GM19193 (cell line): ENCODE measurements around the gene TSPEAR.

ENCODE experiments used
- POLR2A ChIP-seq: IDR thresholded peaks from 4 replicates; pipeline ENCODE4 v1.6.1; 2011; ENCODE audit not compliant: insufficient read depth, insufficient read length; ENCODE audit errors: extremely low read depth

The TSPEAR gene

DNA sequence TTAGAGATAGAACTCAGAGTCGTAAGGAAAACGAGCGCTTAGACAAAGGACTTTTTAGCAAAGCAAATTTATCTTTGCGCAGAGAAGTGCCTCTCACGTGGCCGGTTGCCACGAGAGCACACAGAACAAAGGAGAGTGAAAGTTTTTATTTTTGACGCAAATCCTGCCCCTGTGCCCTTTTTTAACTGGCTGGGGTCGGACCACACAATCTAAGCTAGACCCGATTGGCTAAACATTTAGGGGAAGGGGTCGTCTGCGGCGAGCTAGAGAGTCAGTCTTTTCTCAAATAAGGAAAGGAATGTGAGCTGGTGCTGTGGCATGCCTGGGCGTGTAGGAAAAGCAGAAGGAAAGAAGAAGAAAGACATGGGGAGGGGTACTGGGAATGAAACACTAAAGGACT lies 162.4 kb downstream of the TSPEAR start:
- no peak for TF ChIP-seq POLR2A

DNA sequence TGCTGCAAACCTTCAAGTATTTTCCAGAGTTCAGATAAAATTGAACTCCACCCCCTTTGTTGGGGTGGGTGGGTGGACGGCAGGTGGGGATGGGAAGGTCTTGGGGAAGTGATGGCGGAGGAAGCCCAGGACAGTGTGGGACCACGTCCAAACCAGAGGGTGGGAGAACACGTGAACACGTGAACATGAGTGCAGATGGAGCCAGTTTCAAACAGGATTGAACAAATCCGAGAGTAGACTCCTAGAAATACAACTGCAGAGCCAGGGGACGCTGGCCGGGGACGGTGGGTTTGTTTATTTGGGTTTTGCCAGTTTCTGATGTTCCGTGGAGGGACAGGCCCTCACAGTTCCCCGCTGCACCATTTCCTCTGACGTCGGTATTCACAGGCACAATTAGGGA lies 163.0 kb downstream of the TSPEAR start:
- no peak for TF ChIP-seq POLR2A

DNA sequence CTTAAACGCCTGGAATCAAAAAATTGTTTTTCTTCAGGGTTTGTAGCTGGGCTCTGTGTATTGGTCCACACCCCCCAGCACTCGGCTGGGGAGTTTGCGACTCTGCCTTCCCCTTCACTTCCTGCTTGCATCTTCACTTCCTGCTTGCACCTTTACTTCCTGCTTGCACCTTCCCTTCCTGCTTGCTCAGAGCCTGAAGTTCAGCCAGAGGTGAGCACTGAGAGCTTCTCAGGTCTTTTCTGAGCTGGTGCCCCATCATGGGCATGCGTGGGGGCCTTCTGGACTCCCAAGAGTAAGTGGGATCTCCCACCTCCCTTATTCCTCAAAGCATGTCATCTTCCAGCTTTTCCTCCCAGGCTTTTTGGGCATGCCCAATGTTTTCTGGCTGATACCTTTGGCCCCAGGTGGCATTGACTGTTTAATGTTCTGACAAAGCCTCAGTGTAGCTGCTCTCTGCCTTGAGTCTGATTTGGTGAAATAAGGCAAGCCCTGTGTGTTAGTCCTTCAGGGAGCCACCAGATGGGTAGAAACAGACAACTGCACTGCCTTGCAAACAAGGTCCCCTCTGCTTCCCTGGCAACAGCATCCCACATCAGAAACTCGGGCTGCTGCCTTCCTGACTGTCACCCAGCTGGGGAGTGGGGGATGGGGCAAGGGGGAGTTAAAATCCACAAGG lies 163.6 kb downstream of the TSPEAR start:
- TF ChIP-seq POLR2A: no peak

DNA sequence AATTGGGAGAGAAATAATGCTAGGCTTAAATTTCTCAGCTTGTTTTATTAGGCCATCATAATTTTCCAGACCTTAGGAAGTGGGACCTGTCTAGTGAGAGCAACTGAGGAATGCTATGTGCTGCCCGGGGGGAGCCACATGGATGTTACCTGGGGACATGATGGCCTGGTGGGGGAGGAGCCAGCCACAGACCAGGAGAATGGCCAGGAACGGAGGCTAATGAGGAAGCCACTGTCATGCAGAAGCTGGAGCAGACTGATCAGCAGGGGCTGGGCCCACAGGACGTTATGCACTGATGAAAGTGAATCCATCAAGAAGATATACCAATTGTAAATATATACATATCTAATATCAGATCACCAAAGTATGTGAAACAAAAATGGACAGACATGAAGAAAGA lies 166.8 kb downstream of the TSPEAR start:
- no peak for TF ChIP-seq POLR2A

DNA sequence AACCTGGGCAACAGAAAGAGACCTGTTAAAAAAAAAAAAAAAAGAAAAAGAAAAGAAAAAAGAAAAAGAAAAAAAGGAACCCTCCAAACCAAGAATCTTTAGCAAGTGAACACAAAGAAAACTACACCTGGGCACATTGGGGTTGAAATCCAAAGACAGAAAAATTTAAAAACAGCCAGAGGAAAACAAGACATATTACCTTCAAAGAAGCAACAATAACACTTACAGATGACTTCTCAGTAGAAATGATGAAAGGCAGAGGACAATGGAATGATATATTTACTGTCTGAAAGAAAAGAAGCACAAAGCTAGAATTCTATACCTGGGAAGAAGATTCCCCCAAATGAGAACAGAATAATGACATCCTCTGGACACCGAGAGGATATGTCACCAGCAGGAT lies 168.7 kb downstream of the TSPEAR start:
- TF ChIP-seq POLR2A: no peak

DNA sequence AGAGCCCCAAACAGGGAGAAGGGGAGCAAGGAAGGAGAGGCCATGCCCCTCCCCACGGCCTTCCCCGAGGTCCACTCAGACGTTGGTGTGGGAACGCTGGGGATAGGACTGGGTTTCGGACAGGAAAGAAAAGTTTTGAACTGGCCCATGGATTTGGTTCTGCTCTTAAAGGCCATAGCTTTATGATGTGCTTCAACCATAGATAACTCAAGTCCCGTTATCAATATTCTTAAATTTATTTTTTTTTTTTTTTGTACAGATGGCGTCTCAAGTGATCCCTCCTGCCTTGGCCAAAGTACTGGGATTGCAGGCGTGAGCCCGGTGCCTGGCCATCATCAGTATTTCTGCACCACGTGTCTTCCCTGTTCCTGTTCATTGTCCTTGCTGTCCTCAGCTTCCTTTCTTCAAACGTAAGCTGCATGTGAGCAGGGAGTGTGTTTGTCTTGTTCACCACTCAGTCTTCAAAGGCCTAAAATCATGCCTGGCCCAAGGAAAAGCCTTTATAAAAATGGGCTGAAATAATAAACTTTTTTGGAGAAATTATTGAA lies 170.6 kb downstream of the TSPEAR start:
- TF ChIP-seq POLR2A: no peak

DNA sequence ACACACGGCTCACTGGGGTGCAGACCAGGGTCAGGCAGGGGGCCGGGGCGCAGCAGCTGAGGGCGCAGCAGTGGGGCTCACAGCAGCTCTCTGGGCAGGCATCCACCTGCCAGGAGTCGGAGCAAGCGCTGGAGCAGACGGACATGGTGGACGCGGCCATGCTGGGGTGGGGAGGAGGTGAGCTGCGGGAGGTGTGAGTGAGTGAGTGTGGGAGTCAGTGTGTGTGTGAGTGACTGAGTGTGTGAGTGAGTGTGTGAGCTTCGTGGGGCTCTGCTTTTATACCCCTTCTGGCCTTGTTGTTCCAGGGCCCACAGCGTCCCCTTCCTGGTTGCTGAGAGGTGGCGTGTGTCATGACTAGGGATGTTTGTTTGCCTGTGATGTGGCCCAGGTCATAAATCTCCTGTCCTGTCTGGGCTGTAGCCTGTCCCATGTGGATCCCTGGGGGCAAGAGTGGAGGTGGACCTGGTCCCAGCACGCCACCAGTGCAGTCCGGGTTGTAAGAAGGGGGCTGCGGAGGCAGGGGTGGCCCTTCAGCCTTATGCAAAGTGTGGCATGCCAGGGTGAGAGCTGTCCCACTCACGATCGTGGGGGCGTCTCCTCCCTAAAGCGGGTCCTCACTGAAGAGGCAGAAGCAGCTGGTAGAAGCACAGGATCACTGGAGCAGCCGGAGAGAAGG lies 171.2 kb downstream of the TSPEAR start, which contains the start of gene KRTAP10-1:
Gene KRTAP10-1, minus strand, starts transcription at position 205 of the 676 bp plus-strand sequence. Its CDS starts 45 bp downstream, at position 160.
- no peak for TF ChIP-seq POLR2A

DNA sequence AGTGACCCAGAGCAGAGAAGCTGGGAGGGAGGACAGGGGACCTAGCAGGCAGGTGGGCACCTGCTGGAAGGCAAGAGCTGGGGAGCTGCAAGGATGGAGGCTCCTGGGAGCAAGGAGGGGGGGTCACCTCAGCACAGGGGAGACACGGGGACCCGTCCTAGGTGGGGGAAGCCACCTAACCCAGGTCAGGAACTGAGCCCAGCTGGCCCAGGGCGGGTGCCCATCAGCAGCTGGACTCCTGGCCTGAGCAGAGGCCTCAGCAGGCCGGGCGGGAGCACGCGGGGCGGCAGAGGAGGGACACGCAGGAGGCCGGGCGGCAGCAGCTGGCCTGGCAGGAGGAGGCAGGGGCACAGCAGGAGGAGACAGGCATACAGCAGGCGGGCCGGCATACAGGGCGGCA lies 172.3 kb downstream of the TSPEAR start:
- TF ChIP-seq POLR2A: no peak

DNA sequence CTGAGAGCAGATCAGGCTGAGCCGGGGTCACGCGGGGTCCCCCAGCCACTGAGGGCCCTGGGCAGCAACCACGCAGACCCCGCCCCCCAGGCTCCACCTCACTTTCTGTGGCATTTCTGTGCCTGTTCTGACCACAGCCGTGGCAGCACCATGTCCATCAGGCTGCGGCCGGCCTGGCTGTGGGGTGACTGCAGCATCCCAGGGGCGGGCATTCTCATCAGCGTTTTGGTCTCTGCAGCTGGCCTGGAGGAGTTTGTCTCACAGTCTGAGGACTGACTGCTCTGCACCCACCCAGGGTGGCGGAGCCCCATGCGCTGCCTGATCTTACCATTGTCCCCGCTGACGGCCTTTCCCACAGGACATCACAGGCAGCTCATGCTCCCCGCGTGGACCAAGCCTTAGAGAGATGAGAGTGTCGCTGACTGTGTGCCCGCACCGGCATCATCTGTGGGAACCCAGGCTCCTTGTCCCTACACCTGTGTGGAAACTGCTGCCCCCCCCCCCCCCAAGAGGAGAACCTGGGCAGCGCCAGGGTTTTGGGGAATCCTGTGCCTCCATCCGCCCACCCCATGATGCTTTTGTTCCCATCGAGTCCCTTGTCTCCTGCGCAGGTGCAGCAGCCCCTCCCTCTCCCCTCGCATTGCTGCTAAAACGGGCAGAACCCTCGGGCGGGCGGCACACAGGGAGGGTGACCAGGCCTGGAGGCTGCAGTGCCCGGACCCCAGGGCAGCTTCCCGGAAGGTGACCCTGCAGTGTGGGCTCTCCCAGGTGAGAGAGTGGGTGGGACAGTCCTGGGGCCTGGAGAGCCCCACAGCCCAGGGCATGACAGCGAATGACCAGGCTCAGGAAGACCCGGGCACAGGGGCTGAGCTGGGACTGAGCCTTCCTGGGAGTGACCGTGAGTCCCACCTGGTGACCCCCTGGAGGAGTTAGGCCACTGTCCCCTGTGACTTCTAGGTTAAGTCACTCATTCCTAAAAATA lies 173.2 kb downstream of the TSPEAR start:
- TF ChIP-seq POLR2A: no peak

DNA sequence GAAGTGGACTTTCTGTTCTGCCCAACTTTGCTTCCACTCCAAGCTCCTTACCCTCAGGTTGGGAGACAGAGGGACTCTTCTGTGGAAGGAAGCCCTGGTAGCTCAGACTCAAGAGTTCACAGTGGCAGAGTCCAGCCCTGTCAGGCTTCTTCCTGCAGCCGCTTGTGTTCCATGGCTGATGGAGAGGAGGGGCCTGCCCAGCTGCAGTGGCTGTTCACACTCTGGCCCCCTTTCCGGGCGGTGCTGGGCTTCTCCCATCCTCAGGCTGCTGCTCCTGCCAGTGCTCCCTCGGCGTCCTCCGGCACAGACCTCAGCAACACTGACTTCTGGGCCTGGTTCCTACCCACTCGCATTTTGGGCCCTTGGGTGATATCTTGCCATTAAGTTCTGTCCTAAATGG lies 175.4 kb downstream of the TSPEAR start:
- TF ChIP-seq POLR2A: no peak

DNA sequence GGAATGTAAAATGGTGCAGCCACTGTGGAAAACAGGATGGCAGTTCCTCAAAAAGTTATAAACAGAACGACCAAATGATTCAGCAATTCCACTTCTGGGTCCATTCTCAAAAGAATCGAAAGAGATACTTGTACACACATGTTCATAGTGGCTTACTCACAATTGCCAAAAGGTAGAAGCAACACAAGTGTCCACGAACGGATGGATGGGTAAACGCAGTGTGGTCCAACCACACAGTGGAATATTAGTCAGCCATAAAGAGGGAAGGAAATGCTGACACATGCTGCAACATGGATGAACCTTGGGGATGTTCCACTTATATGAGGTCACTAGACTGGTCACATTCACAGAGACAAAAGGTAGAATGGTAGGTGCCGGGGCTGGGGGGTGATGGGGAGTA lies 176.7 kb downstream of the TSPEAR start:
- no peak for TF ChIP-seq POLR2A

DNA sequence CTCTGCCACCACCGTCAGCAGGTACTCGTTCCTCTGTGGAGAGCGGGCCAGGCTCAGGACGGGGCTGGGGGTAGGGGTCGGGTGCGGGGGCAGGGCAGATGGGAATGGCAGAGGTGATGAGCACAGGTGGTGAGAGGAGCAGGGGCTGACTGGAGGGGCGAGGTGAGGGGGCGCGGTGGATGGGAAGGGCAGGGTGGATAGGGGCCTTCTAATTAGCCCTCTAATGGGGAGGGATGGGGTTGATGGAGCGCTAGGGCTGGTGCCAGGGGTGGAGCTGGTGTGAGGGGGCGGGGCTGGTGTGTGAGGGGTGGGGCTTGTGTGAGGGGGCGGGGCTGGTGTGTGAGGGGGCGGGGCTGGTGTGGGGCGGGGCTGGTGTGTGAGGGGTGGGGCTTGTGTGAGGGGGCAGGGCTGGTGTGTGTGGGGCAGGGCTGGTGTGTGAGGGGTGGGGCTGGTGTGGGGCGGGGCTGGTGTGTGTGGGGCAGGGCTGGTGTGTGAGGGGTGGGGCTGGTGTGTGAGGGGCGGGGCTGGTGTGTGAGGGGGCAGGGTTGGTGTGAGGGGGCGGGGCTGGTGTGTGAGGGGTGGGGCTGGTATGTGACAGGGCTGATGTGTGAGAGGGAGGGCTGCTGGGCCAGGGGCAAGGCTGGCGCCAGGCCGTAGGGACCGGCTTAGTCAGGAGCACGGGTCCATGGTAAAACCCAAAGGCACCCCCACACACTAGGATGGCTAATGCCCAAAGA lies 177.3 kb downstream of the TSPEAR start:
- TF ChIP-seq POLR2A: no peak

DNA sequence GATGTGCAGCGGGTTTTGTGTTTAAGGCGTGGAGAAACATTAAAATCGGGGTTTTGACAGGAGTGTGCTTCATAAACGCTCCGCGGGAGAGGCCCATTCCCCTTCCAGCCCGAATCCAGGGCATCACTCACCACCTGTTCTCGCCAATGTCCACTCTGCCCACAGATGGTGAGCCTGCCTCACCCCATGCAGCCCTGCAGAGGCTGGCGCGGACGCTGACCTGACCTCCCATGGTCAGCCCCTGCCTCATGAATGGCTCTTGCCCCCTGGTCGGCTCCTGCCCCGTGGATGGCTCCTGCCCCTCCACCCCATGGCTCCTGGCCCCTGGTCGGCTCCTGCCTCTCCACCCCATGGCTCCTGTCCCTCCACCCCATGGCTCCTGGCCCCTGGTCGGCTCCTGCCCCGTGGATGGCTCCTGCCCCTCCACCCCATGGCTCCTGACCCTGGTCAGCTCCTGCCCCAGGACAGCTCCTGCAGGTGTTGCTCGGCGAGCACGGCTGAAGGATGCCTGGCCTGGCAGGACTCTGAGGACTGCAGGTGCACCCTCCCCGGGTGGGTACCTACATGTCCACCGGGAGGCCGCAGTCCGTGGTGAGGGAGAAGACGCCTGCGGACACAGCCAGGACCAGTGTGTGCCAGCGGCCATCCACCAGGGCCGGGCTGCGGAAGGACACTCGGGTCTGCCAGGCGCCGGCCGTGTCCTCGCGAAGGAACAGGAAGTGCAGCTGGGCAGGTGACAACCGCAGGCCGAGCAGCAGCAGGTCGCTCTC lies 178.1 kb downstream of the TSPEAR start:
- no peak for TF ChIP-seq POLR2A

DNA sequence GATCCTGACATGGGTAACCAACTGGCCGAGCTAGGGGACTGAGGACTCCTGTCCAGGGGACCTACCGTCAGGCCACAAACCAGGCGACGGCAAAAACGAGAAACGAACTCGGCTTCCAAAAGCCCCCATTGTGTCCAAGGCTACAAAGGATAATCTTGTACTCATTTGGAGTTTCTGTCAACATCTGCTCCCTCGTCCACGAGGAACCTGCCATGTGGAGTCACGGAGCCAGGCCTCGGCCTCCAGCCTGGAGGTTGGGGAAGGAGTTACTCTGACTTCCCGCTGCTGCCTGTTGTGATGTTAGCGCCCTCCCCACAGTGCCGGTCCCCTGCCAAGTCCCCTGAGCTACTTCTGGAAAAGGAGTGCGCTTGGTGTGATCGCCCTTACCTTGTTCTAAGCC lies 178.7 kb downstream of the TSPEAR start:
- TF ChIP-seq POLR2A: no peak
